Uterus (tissue), 2 donors: Measurements from ENCODE around the gene UNC13B.
"Not testable (repeated sequence)": the region's sequence is repeated elsewhere in the genome, so short reads cannot be mapped to it uniquely, and the experiment has no call there.

Experiments used
- POLR2A ChIP-seq, 2 donors: fragments of 450-650 bp; IDR thresholded peaks; one replicate each; pipeline ENCODE4 v1.6.1; 2016; ENCODE audit warnings: antibody characterized with exemption in 2 of 2, mild to moderate bottlenecking in 1 of 2, moderate library complexity in 1 of 2
- TF ChIP-seq, protein P1 (sequence below), 4 experiments: fragments of 200-600 bp in 2 of 4; fragments of 450-650 bp in 2 of 4; sonication (generic) in 2 of 4; IDR thresholded peaks; one replicate each; pipeline ENCODE4 v1.5.1; 2016 to 2019; ENCODE audit warnings: antibody characterized with exemption in 4 of 4, mild to moderate bottlenecking in 2 of 4, moderate library complexity in 1 of 4

DNA sequence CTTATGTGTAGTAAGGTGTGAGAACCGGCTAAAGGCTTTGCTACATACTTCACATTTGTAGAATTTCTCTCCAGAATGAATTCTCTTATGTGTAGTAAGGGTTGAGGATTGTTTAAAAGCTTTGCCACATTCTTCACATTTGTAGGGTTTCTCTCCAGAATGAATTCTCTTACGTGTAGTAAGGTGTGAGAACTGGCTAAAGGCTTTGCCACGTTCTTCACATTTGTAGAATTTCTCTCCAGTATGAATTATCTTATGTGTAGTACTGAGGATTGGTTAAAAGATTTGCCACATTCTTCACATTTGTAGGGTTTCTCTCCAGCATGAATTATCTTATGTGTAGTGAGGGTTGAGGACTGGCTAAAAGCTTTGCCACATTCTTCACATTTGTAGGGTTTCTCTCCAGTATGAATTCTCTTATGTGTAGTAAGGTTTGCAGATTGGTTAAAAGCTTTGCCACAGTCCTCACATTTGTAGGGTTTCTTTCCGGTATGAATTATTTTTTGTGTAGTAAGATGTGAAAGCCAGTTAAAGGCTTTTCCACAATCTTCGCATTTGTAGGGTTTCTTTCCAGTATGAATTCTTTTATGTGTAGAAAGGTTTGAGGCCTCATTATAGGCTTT, 13.8 kb upstream of the UNC13B start:
- TF ChIP-seq, protein P1, sequence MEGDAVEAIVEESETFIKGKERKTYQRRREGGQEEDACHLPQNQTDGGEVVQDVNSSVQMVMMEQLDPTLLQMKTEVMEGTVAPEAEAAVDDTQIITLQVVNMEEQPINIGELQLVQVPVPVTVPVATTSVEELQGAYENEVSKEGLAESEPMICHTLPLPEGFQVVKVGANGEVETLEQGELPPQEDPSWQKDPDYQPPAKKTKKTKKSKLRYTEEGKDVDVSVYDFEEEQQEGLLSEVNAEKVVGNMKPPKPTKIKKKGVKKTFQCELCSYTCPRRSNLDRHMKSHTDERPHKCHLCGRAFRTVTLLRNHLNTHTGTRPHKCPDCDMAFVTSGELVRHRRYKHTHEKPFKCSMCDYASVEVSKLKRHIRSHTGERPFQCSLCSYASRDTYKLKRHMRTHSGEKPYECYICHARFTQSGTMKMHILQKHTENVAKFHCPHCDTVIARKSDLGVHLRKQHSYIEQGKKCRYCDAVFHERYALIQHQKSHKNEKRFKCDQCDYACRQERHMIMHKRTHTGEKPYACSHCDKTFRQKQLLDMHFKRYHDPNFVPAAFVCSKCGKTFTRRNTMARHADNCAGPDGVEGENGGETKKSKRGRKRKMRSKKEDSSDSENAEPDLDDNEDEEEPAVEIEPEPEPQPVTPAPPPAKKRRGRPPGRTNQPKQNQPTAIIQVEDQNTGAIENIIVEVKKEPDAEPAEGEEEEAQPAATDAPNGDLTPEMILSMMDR (IDR thresholded peaks at IDR 0.05) = not testable (repeated sequence)
- TF ChIP-seq POLR2A (IDR thresholded peaks at IDR 0.05) = not testable (repeated sequence)
